HepG2 (cell line): ENCODE data around the gene BCL2L13. TPM values are rescaled to one million over a fixed set of nuclear protein-coding genes. Genes with fewer than 3 reads are reported as not detected.

Experiments used
- ATAC-seq: fragments of 200-7000 bp; cut with Tn5 transposase; 3 replicates; pipeline ENCODE4 v1.9.1; 2020; ENCODE audit warnings: mild to moderate bottlenecking, moderate library complexity
- BruUV-seq: library from RNA; stranded (reverse); fragments of 400-500 nt; replicated peaks from 2 replicates; lab custom pipeline; 2021; lab: Mats Ljungman, UMichigan
- CTCF ChIA-PET: fragments of 300-600 bp; formaldehyde crosslinking; extraction: SDS; loops from one replicate; lab custom pipeline; 2021; ENCODE audit warnings: low total read pairs, inconsistent platforms, low intra/inter-chr PET ratio; lab: Yijun Ruan, JAX
- POLR2A ChIA-PET: fragments of 350-600 bp; sonication (Branson Sonifier 250); formaldehyde crosslinking; loops from one replicate; lab custom pipeline; 2020; ENCODE audit warnings: antibody characterized with exemption, inconsistent platforms; lab: Yijun Ruan, JAX
- DNase-seq: peaks from one replicate; pipeline ENCODE4 v3.0.0-alpha.2; 2015; ENCODE audit warnings: low spot score
- FAIRE-seq: peaks from 3 replicates; lab custom pipeline; 2011; peaks lifted over from hg19 to GRCh38; lab: Jason Lieb, UNC
- H2AFZ ChIP-seq: one replicate; pipeline ENCODE4 v1.6.1; 2011; ENCODE audit warnings: low read length, inconsistent platforms
- H3K27ac ChIP-seq: fragments of 300-600 bp; 3 replicates; pipeline ENCODE4 v1.8.0; 2011; ENCODE audit warnings: mixed run types, mild to moderate bottlenecking, mixed read lengths, low read length, inconsistent platforms; ENCODE audit not compliant: insufficient read depth; ENCODE audit errors: extremely low read length
- H3K27me3 ChIP-seq, 2 experiments: fragments of 200-600 bp in 1 of 2; 2 replicates in 1 of 2; 3 replicates in 1 of 2; pipeline versions ENCODE4 v1.6.0 to v1.8.0; 2011; ENCODE audit warnings: low read length in 2 of 2, mild to moderate bottlenecking in 2 of 2, moderate library complexity in 2 of 2, inconsistent platforms in 1 of 2; ENCODE audit not compliant: insufficient read depth in 2 of 2, control insufficient read depth in 1 of 2
- H3K36me3 ChIP-seq, 2 experiments: fragments of 200-600 bp in 1 of 2; replicated peaks in 1 of 2; 2 replicates in 1 of 2; 3 replicates in 1 of 2; pipeline versions ENCODE4 v1.5.1 to v1.8.0; 2011; ENCODE audit warnings: low read length in 2 of 2, inconsistent platforms in 1 of 2; ENCODE audit not compliant: insufficient read depth in 2 of 2, control insufficient read depth in 1 of 2
- H3K4me1 ChIP-seq: 2 replicates; pipeline ENCODE4 v1.5.1; 2012; ENCODE audit warnings: low read length, inconsistent platforms; ENCODE audit not compliant: insufficient read depth
- H3K4me2 ChIP-seq: 2 replicates; pipeline ENCODE4 v1.6.0; 2011; ENCODE audit warnings: low read depth, low read length, inconsistent platforms
- H3K4me3 ChIP-seq, 3 experiments: fragments of 200-600 bp in 1 of 3; sonication (generic), shearing (Covaris generic) in 1 of 3; replicated peaks in 1 of 3; 2 replicates each; pipeline ENCODE4 v1.5.1; 2011 to 2016; ENCODE audit warnings: low read length in 3 of 3, inconsistent platforms in 2 of 3, low read depth in 2 of 3, mild to moderate bottlenecking in 2 of 3, control low read depth in 1 of 3, mixed read lengths in 1 of 3; ENCODE audit not compliant: insufficient read depth in 1 of 3
- H3K79me2 ChIP-seq: one replicate; pipeline ENCODE4 v1.6.1; 2011; ENCODE audit warnings: low read length, inconsistent platforms; ENCODE audit not compliant: insufficient read depth
- H3K9ac ChIP-seq: 2 replicates; pipeline ENCODE4 v1.6.0; 2011; ENCODE audit warnings: mild to moderate bottlenecking, low read depth, low read length, inconsistent platforms; ENCODE audit not compliant: insufficient read depth
- H3K9me3 ChIP-seq: 2 replicates; pipeline ENCODE4 v1.5.1; 2012; ENCODE audit warnings: mild to moderate bottlenecking, low read length
- H4K20me1 ChIP-seq: 2 replicates; pipeline ENCODE4 v1.6.0; 2011; ENCODE audit warnings: inconsistent platforms, mild to moderate bottlenecking, low read length, moderate library complexity; ENCODE audit not compliant: insufficient read depth
- CENPX ChIP-seq: sonication (generic); formaldehyde crosslinking; IDR thresholded peaks from 2 replicates; pipeline ENCODE4 v1.9.0; 2021; ENCODE audit warnings: mild to moderate bottlenecking, missing genetic modification reagents, moderate library complexity
- KAT2B ChIP-seq: fragments of 150-350 bp; IDR thresholded peaks from 2 replicates; pipeline ENCODE4 v1.6.1; 2014; ENCODE audit warnings: low read depth, low read length, borderline replicate concordance
- KDM6A ChIP-seq: IDR thresholded peaks from 2 replicates; pipeline ENCODE4 v1.6.1; 2016; ENCODE audit warnings: low read depth
- SNAPC2 ChIP-seq: sonication (generic); formaldehyde crosslinking; IDR thresholded peaks from 2 replicates; pipeline ENCODE4 v1.8.1; 2022; ENCODE audit warnings: mild to moderate bottlenecking, missing genetic modification reagents
- ZMYM3 ChIP-seq: sonication (generic); formaldehyde crosslinking; IDR thresholded peaks from 2 replicates; pipeline ENCODE4 v1.5.1; 2020; ENCODE audit warnings: mild to moderate bottlenecking, missing genetic modification reagents
- ZNF557 ChIP-seq: sonication (generic); formaldehyde crosslinking; IDR thresholded peaks from 2 replicates; pipeline ENCODE4 v1.4.0; 2020; ENCODE audit warnings: missing genetic modification reagents
- WGBS: methylation state at CpG from one replicate; pipeline ENCODE4 v1.1.6; 2017; ENCODE audit warnings: low lambda C conversion rate; 5-methylcytosine and 5-hydroxymethylcytosine counted together
- in situ Hi-C: cut with HindIII; loops from 2 replicates; pipeline ENCODE4 v1.10.0; 2017; ENCODE audit warnings: low pct_unique_long_range_greater_than_20kb; ENCODE audit not compliant: extremely low pct_ligation_motif_present
- intact Hi-C: fragments of 100-400 bp; cut with micrococcal nuclease; formaldehyde crosslinking; loops from one replicate; pipeline ENCODE4 v1.10.0; 2022; ENCODE audit not compliant: unreplicated experiment
- polyA plus RNA-seq, 8 experiments: library from polyadenylated mRNA; depleted of rRNA in 3 of 8; stranded (reverse) in 7 of 8; unstranded in 1 of 8; fragments of >200 nt; fragmentation: Illumina TruSeq in 4 of 8; extraction: Trizol in 4 of 8; gene quantifications; 2 replicates each; pipeline versions ENCODE4 v1.2.1 to v1.2.3, GENCODE V29; 2011 to 2016; ENCODE audit warnings: low read depth in 4 of 8, missing spikeins in 1 of 8, mixed read lengths in 1 of 8; ENCODE audit not compliant: insufficient read depth in 1 of 8
- total RNA-seq, 5 experiments: library from RNA; depleted of rRNA; stranded (reverse); fragments of >200 nt; fragmentation: Illumina TruSeq; extraction: Trizol; gene quantifications; 2 replicates each; pipeline ENCODE4 v1.2.3, GENCODE V29; 2016; ENCODE audit warnings: low read depth in 1 of 5
- TF ChIP-seq, protein P1 (sequence below): IDR thresholded peaks from 2 replicates; pipeline ENCODE4 v1.6.1; 2012; ENCODE audit warnings: low read length, improper control_type of control experiment

BCL2L13 gene
- total and polyA plus RNA-seq, 2 of the 13 experiments (the other 11 are each of a cell fraction or from before 2014, with no cell fraction given), result 13.5 to 14.6 TPM

- H3K4me3 ChIP-seq, result no peak overlapping the region
- no peak for DNase-seq
- H3K9me3 ChIP-seq, result no peaks in the 10 kb centered on the region
- BruUV-seq, result no TSS peak
- intact Hi-C loops (no loop called here), in situ Hi-C loops (no loop called here)
- H3K79me2 ChIP-seq, result no peaks in the 10 kb centered on the region
- H3K9ac ChIP-seq, result no peak overlapping the region
- no peak overlapping the region for H2AFZ ChIP-seq
- no peak for FAIRE-seq
- H3K4me2 ChIP-seq, result no peak overlapping the region
- H3K27me3 ChIP-seq, result no peaks in the 10 kb centered on the region
- H3K27ac ChIP-seq, result no peak overlapping the region
- WGBS, result 98% methylated on average over 2 of the region's 2 CpGs
- POLR2A ChIA-PET, result no interaction called here
- H3K36me3 ChIP-seq, result peaks cover 33 to 76% of the 10 kb centered on the region in 2 experiments
- no peaks in the 10 kb centered on the region for H4K20me1 ChIP-seq
- no peak for TF ChIP-seq KAT2B
- TF ChIP-seq, protein P1, sequence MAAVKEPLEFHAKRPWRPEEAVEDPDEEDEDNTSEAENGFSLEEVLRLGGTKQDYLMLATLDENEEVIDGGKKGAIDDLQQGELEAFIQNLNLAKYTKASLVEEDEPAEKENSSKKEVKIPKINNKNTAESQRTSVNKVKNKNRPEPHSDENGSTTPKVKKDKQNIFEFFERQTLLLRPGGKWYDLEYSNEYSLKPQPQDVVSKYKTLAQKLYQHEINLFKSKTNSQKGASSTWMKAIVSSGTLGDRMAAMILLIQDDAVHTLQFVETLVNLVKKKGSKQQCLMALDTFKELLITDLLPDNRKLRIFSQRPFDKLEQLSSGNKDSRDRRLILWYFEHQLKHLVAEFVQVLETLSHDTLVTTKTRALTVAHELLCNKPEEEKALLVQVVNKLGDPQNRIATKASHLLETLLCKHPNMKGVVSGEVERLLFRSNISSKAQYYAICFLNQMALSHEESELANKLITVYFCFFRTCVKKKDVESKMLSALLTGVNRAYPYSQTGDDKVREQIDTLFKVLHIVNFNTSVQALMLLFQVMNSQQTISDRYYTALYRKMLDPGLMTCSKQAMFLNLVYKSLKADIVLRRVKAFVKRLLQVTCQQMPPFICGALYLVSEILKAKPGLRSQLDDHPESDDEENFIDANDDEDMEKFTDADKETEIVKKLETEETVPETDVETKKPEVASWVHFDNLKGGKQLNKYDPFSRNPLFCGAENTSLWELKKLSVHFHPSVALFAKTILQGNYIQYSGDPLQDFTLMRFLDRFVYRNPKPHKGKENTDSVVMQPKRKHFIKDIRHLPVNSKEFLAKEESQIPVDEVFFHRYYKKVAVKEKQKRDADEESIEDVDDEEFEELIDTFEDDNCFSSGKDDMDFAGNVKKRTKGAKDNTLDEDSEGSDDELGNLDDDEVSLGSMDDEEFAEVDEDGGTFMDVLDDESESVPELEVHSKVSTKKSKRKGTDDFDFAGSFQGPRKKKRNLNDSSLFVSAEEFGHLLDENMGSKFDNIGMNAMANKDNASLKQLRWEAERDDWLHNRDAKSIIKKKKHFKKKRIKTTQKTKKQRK, result no peak
- no peak for TF ChIP-seq KDM6A (CRISPR knock-in tag)
- TF ChIP-seq SNAPC2 (CRISPR knock-in tag), result no peak
- TF ChIP-seq CENPX (CRISPR knock-in tag), result no peak
- TF ChIP-seq ZNF557, result no peak
- no peak for TF ChIP-seq ZMYM3
- ATAC-seq, result no peak
- CTCF ChIA-PET, result no interaction called here
- no peaks in the 10 kb centered on the region for H3K4me1 ChIP-seq
These were observed 41.3 kb upstream of the BCL2L13 start for GRCh38 chr22:17597217-17597616.
